WTC11 (cell line): ENCODE results near the gene TUT4.

Experiments used
- CTCF ChIP-seq: fragments of 200-600 bp; IDR thresholded peaks from 2 replicates; pipeline ENCODE4 v1.8.0; 2022; ENCODE audit warnings: antibody characterized with exemption
- ESRRA ChIP-seq: sonication (generic); formaldehyde crosslinking; IDR thresholded peaks from 2 replicates; pipeline ENCODE4 v1.8.1; 2022; ENCODE audit warnings: mild to moderate bottlenecking, missing genetic modification reagents, borderline replicate concordance
- FOXK1 ChIP-seq: sonication (generic); formaldehyde crosslinking; IDR thresholded peaks from 2 replicates; pipeline ENCODE4 v1.8.0; 2022; ENCODE audit warnings: mild to moderate bottlenecking, moderate library complexity, missing genetic modification reagents
- HMGA2 ChIP-seq: fragments of 250-450 bp; sonication (Bioruptor Pico); IDR thresholded peaks from 2 replicates; pipeline ENCODE4 v1.4.0; 2021; ENCODE audit warnings: mild to moderate bottlenecking, moderate library complexity
- ZBTB21 ChIP-seq: sonication (generic); formaldehyde crosslinking; IDR thresholded peaks from 2 replicates; pipeline ENCODE4 v1.8.1; 2023; ENCODE audit warnings: mild to moderate bottlenecking, missing genetic modification reagents, borderline replicate concordance
- ZNF121 ChIP-seq: sonication (generic); formaldehyde crosslinking; IDR thresholded peaks from 2 replicates; pipeline ENCODE4 v1.8.0; 2023; ENCODE audit warnings: missing genetic modification reagents

- TF ChIP-seq ESRRA (no peak), ZNF121 (CRISPR knock-in tag) (no peak), ZBTB21 (no peak), CTCF (no peak), HMGA2 (CRISPR knock-in tag) (no peak), FOXK1 (no peak)
Observed at GRCh38 chr1:52532247-52532646, 20.6 kb downstream of the TUT4 start.
